T-helper 17 cell (primary cell): ENCODE results near the gene MRPL10. TPM values are rescaled to one million over a fixed set of nuclear protein-coding genes. Genes with fewer than 3 reads are reported as not detected.

Experiments used
- ATAC-seq: fragments of 150-1000 bp; cut with Tn5 transposase; 2 replicates; pipeline ENCODE4 v1.10.0; 2021; ENCODE audit warnings: mild to moderate bottlenecking, moderate library complexity
- DNase-seq, 3 donors: peaks; one replicate each; pipeline versions ENCODE4 v3.0.0 to v3.0.0-alpha.2; 2020 to 2021
- H3K9me3 ChIP-seq: one replicate; pipeline ENCODE4 v1.7.0; 2013; ENCODE audit warnings: low read length, mild to moderate bottlenecking; ENCODE audit not compliant: control insufficient read depth, poor library complexity, severe bottlenecking
- H3K27ac Mint-ChIP-seq: one replicate; pipeline ENCODE4 v1.8.0; 2022; ENCODE audit warnings: mild to moderate bottlenecking, moderate library complexity, mixed read lengths
- H3K27me3 Mint-ChIP-seq: one replicate; pipeline ENCODE4 v1.8.0; 2022; ENCODE audit warnings: mixed read lengths
- H3K36me3 Mint-ChIP-seq: one replicate; pipeline ENCODE4 v1.8.0; 2022; ENCODE audit warnings: low read depth, mixed read lengths
- H3K4me1 Mint-ChIP-seq: one replicate; pipeline ENCODE4 v1.8.0; 2022; ENCODE audit warnings: mild to moderate bottlenecking, mixed read lengths
- H3K4me3 Mint-ChIP-seq: one replicate; pipeline ENCODE4 v1.8.0; 2022; ENCODE audit warnings: mild to moderate bottlenecking, moderate library complexity, mixed read lengths
- total RNA-seq, 4 donors: library from RNA in 2 of 4; stranded (reverse) in 2 of 4; gene quantifications; one replicate each; pipeline ENCODE4 v1.2.3 and lab custom pipeline; 2022 to 2026

MRPL10 gene
- total RNA-seq, 2 donors from 2014 or later, result 82.3 to 90.2 TPM

- Mint-ChIP-seq H3K27me3 (no peaks in the 10 kb centered on the region), H3K36me3 (peaks cover 26% of the 10 kb centered on the region), H3K4me3 (no peak overlapping the region)
These were observed 19.6 kb downstream of the MRPL10 start for GRCh38 chr17:47811709-47812108.

GRCh38 chr17:47810901-47811635 lies 20.3 kb downstream of the MRPL10 start:
- H3K9me3 ChIP-seq, result no peaks in the 10 kb centered on the region
- Mint-ChIP-seq H3K27ac (peak overlapping the region; percentile 87), H3K36me3 (peaks cover 26% of the 10 kb centered on the region), H3K4me3 (no peak overlapping the region), H3K27me3 (no peaks in the 10 kb centered on the region), H3K4me1 (peaks cover 17% of the 10 kb centered on the region)
- ATAC-seq, result no peak
- no peak for DNase-seq

More at GRCh38 chr17:47811709-47812108, 19.6 kb downstream of the MRPL10 start:
- no peaks in the 10 kb centered on the region for H3K9me3 ChIP-seq
- Mint-ChIP-seq H3K27ac (peak overlapping the region; percentile 87), H3K4me1 (peaks cover 17% of the 10 kb centered on the region)
- ATAC-seq (no peak), DNase-seq (no peak)

- Mint-ChIP-seq H3K36me3 (peaks cover 26% of the 10 kb centered on the region), H3K4me1 (peaks cover 16% of the 10 kb centered on the region), H3K27ac (peak overlapping the region; percentile 37), H3K4me3 (no peak overlapping the region), H3K27me3 (no peaks in the 10 kb centered on the region)
- DNase-seq (no peak), ATAC-seq (peak; percentile 39)
- no peaks in the 10 kb centered on the region for H3K9me3 ChIP-seq
These were observed 21.0 kb downstream of the MRPL10 start for GRCh38 chr17:47810200-47810821.

- Mint-ChIP-seq H3K4me3 (no peak overlapping the region), H3K27ac (no peak overlapping the region), H3K36me3 (peaks cover 26% of the 10 kb centered on the region), H3K27me3 (no peaks in the 10 kb centered on the region), H3K4me1 (peaks cover 16% of the 10 kb centered on the region)
- no peaks in the 10 kb centered on the region for H3K9me3 ChIP-seq
- ATAC-seq (no peak), DNase-seq (no peak)
These were observed 22.4 kb downstream of the MRPL10 start for GRCh38 chr17:47808830-47809480.

- ATAC-seq, result no peak
- Mint-ChIP-seq H3K4me3 (no peak overlapping the region), H3K27me3 (no peaks in the 10 kb centered on the region), H3K27ac (no peak overlapping the region), H3K4me1 (peaks cover 16% of the 10 kb centered on the region), H3K36me3 (peaks cover 26% of the 10 kb centered on the region)
- DNase-seq, result no peak
- no peaks in the 10 kb centered on the region for H3K9me3 ChIP-seq
These were observed 23.1 kb downstream of the MRPL10 start for GRCh38 chr17:47808036-47808829.

GRCh38 chr17:47807421-47807820 lies 23.9 kb downstream of the MRPL10 start:
- ATAC-seq, result no peak
- H3K4me3 Mint-ChIP-seq, result no peak overlapping the region
- peaks cover 21% of the 10 kb centered on the region for H3K36me3 Mint-ChIP-seq
- DNase-seq, result no peak
- H3K9me3 ChIP-seq, result no peaks in the 10 kb centered on the region
- H3K27me3 Mint-ChIP-seq, result no peaks in the 10 kb centered on the region
- peaks cover 13% of the 10 kb centered on the region for H3K4me1 Mint-ChIP-seq
- peak overlapping the region; percentile 87 for H3K27ac Mint-ChIP-seq

- Mint-ChIP-seq H3K27ac (peak overlapping the region; percentile 87), H3K27me3 (no peaks in the 10 kb centered on the region), H3K4me3 (no peak overlapping the region), H3K36me3 (peaks cover 18% of the 10 kb centered on the region), H3K4me1 (peaks cover 11% of the 10 kb centered on the region)
- H3K9me3 ChIP-seq, result no peaks in the 10 kb centered on the region
- no peak for ATAC-seq
- DNase-seq, result no peak
These were observed 24.5 kb downstream of the MRPL10 start for GRCh38 chr17:47806913-47807255.

- ATAC-seq (no peak), DNase-seq (no peak)
- Mint-ChIP-seq H3K4me3 (no peak overlapping the region), H3K27me3 (no peaks in the 10 kb centered on the region), H3K36me3 (peaks cover 11% of the 10 kb centered on the region), H3K4me1 (peaks cover 5% of the 10 kb centered on the region), H3K27ac (peak overlapping the region; percentile 87)
- H3K9me3 ChIP-seq, result no peaks in the 10 kb centered on the region
These were observed 25.1 kb downstream of the MRPL10 start for GRCh38 chr17:47806026-47806912.

GRCh38 chr17:47804461-47804860 lies 26.9 kb downstream of the MRPL10 start:
- Mint-ChIP-seq H3K36me3 (peaks cover 7% of the 10 kb centered on the region), H3K4me1 (peaks cover 2% of the 10 kb centered on the region), H3K27ac (no peak overlapping the region), H3K27me3 (no peaks in the 10 kb centered on the region), H3K4me3 (no peak overlapping the region)
- no peak for DNase-seq
- no peak for ATAC-seq
- H3K9me3 ChIP-seq, result no peaks in the 10 kb centered on the region

- no peak overlapping the region for H3K27ac Mint-ChIP-seq
- no peaks in the 10 kb centered on the region for H3K9me3 ChIP-seq
- no peak overlapping the region for H3K4me3 Mint-ChIP-seq
- no peak for DNase-seq
- H3K4me1 Mint-ChIP-seq, result peaks cover 2% of the 10 kb centered on the region
- no peak for ATAC-seq
- peaks cover 7% of the 10 kb centered on the region for H3K36me3 Mint-ChIP-seq
- peaks cover under 1% of the 10 kb centered on the region for H3K27me3 Mint-ChIP-seq
These were observed 27.6 kb downstream of the MRPL10 start for GRCh38 chr17:47803751-47804150.

GRCh38 chr17:47803201-47803600 lies 28.1 kb downstream of the MRPL10 start:
- no peak overlapping the region for H3K27ac Mint-ChIP-seq
- H3K9me3 ChIP-seq, result no peaks in the 10 kb centered on the region
- ATAC-seq (no peak), DNase-seq (no peak)
- peaks cover 3% of the 10 kb centered on the region for H3K36me3 Mint-ChIP-seq
- H3K27me3 Mint-ChIP-seq, result peaks cover 6% of the 10 kb centered on the region
- H3K4me1 Mint-ChIP-seq, result peaks cover 2% of the 10 kb centered on the region
- H3K4me3 Mint-ChIP-seq, result no peak overlapping the region

- peaks cover 13% of the 10 kb centered on the region for H3K27me3 Mint-ChIP-seq
- no peaks in the 10 kb centered on the region for H3K9me3 ChIP-seq
- DNase-seq (peak in 1 of 3 donors; percentile 43), ATAC-seq (peak; percentile 90)
- no peak overlapping the region for H3K27ac Mint-ChIP-seq
- H3K4me1 Mint-ChIP-seq, result peaks cover 2% of the 10 kb centered on the region
- H3K4me3 Mint-ChIP-seq, result no peak overlapping the region
- peaks cover 2% of the 10 kb centered on the region for H3K36me3 Mint-ChIP-seq
These were observed 28.9 kb downstream of the MRPL10 start for GRCh38 chr17:47802341-47803022.
